Caco-2 (cell line): Measurements from ENCODE around the gene ACTC1. TPM values are rescaled to one million over a fixed set of nuclear protein-coding genes. Genes with fewer than 3 reads are reported as not detected.

Source experiments
- BruUV-seq: library from RNA; stranded (reverse); fragments of 400-500 nt; replicated peaks from 2 replicates; lab custom pipeline; 2021; lab: Mats Ljungman, UMichigan
- CTCF ChIA-PET: fragments of 300-600 bp; sonication (Branson Sonifier 250); formaldehyde crosslinking; loops from one replicate; lab custom pipeline; 2022; ENCODE audit warnings: antibody characterized with exemption; lab: Charles Lee
- POLR2A ChIA-PET: fragments of 300-600 bp; sonication (Branson Sonifier 250); formaldehyde crosslinking; loops from one replicate; lab custom pipeline; 2022; ENCODE audit warnings: antibody characterized with exemption; lab: Charles Lee
- DNase-seq, 2 experiments: peaks; one replicate each; pipeline versions ENCODE4 v3.0.0 to v3.0.0-alpha.2; 2020 to 2022
- H3K27me3 ChIP-seq: replicated peaks from 2 replicates; pipeline ENCODE4 v1.6.0; 2011; ENCODE audit warnings: low read length; ENCODE audit not compliant: control insufficient read depth, insufficient read depth
- H3K36me3 ChIP-seq: 2 replicates; pipeline ENCODE4 v1.5.1; 2011; ENCODE audit warnings: low read length; ENCODE audit not compliant: control insufficient read depth, insufficient read depth
- H3K4me1 ChIP-seq: fragments of 250-450 bp; sonication (Bioruptor Pico); 2 replicates; pipeline ENCODE4 v1.5.1; 2020; ENCODE audit warnings: mild to moderate bottlenecking
- H3K4me3 ChIP-seq: 2 replicates; pipeline ENCODE4 v1.5.1; 2011; ENCODE audit warnings: low read depth, mild to moderate bottlenecking, control low read depth, low read length
- H3K9me3 ChIP-seq: fragments of 250-450 bp; sonication (Bioruptor Pico); 2 replicates; pipeline ENCODE4 v1.5.1; 2020; ENCODE audit warnings: mild to moderate bottlenecking, moderate library complexity
- H3K27ac Mint-ChIP-seq: one replicate; pipeline ENCODE4 v1.8.0; 2022; ENCODE audit warnings: mixed read lengths; ENCODE audit not compliant: unreplicated experiment
- H3K27me3 Mint-ChIP-seq: one replicate; pipeline ENCODE4 v1.8.0; 2022; ENCODE audit warnings: mixed read lengths; ENCODE audit not compliant: insufficient read depth, unreplicated experiment
- H3K36me3 Mint-ChIP-seq: one replicate; pipeline ENCODE4 v1.8.0; 2022; ENCODE audit warnings: mild to moderate bottlenecking, mixed read lengths; ENCODE audit not compliant: insufficient read depth, unreplicated experiment
- H3K4me1 Mint-ChIP-seq: one replicate; pipeline ENCODE4 v1.8.0; 2022; ENCODE audit warnings: low read depth, mixed read lengths; ENCODE audit not compliant: unreplicated experiment
- H3K4me3 Mint-ChIP-seq: one replicate; pipeline ENCODE4 v1.8.0; 2022; ENCODE audit warnings: mild to moderate bottlenecking, moderate library complexity, mixed read lengths; ENCODE audit not compliant: unreplicated experiment
- H3K9me3 Mint-ChIP-seq: one replicate; pipeline ENCODE4 v1.8.0; 2022; ENCODE audit warnings: mixed read lengths; ENCODE audit not compliant: unreplicated experiment
- CTCF ChIP-seq, 2 experiments: fragments of 200-600 bp in 1 of 2; IDR thresholded peaks; 1 replicate in 1 of 2; 2 replicates in 1 of 2; pipeline versions ENCODE4 v1.5.1 to v1.8.0; 2011 to 2022; ENCODE audit warnings: antibody characterized with exemption in 1 of 2, control low read depth in 1 of 2, inconsistent platforms in 1 of 2, low read depth in 1 of 2, low read length in 1 of 2, mild to moderate bottlenecking in 1 of 2, moderate library complexity in 1 of 2; ENCODE audit not compliant: insufficient read depth in 1 of 2, severe bottlenecking in 1 of 2, unreplicated experiment in 1 of 2
- intact Hi-C: fragments of 100-400 bp; cut with micrococcal nuclease; formaldehyde crosslinking; loops from one replicate; pipeline ENCODE4 v1.10.0; 2022; ENCODE audit not compliant: unreplicated experiment
- total RNA-seq: library from RNA; stranded (reverse); gene quantifications from 2 replicates; pipeline ENCODE4 v1.2.3, GENCODE V29; 2022

Gene ACTC1
- total RNA-seq, 1 experiment from 2014 or later: not detected

GRCh38 chr15:34782901-34783300 is 12.4 kb downstream of the ACTC1 start:
- no peaks in the 10 kb centered on the region for H3K36me3 Mint-ChIP-seq
- CTCF ChIA-PET: no interaction called here
- intact Hi-C loops: no loop called here

GRCh38 chr15:34780725-34781124 is 14.6 kb downstream of the ACTC1 start:
- Mint-ChIP-seq H3K4me3 (no peak overlapping the region), H3K27me3 (peaks cover 8% of the 10 kb centered on the region), H3K4me1 (no peaks in the 10 kb centered on the region), H3K27ac (no peak overlapping the region), H3K9me3 (no peaks in the 10 kb centered on the region), H3K36me3 (no peaks in the 10 kb centered on the region)
- Histone ChIP-seq H3K36me3 (no peaks in the 10 kb centered on the region), H3K27me3 (no peaks in the 10 kb centered on the region; the same call in 1 of the 2 replicates), H3K9me3 (no peaks in the 10 kb centered on the region), H3K4me1 (no peaks in the 10 kb centered on the region), H3K4me3 (no peak overlapping the region)
- ChIA-PET CTCF (no interaction called here), POLR2A (no interaction called here)
- no peak for DNase-seq
- intact Hi-C loops: no loop called here
- no peak for TF ChIP-seq CTCF (IDR thresholded peaks at IDR 0.05; ENCODE audit: insufficient read depth in 1 of 2, low read depth in 1 of 2, low read length in 1 of 2, severe bottlenecking in 1 of 2, unreplicated experiment in 1 of 2)
- no TSS peak for BruUV-seq

More at GRCh38 chr15:34782901-34783300, 12.4 kb downstream of the ACTC1 start:
- TF ChIP-seq CTCF (IDR thresholded peaks at IDR 0.05; ENCODE audit: insufficient read depth in 1 of 2, low read depth in 1 of 2, low read length in 1 of 2, severe bottlenecking in 1 of 2, unreplicated experiment in 1 of 2): no peak
- Mint-ChIP-seq H3K9me3 (no peaks in the 10 kb centered on the region), H3K4me1 (no peaks in the 10 kb centered on the region), H3K27ac (no peak overlapping the region), H3K27me3 (peaks cover 8% of the 10 kb centered on the region), H3K4me3 (no peak overlapping the region)
- no TSS peak for BruUV-seq
- H3K36me3 ChIP-seq: no peaks in the 10 kb centered on the region
- DNase-seq: no peak
- H3K27me3 ChIP-seq: no peaks in the 10 kb centered on the region; the same call in none of the 2 replicates
- H3K9me3 ChIP-seq: no peaks in the 10 kb centered on the region
- no peaks in the 10 kb centered on the region for H3K4me1 ChIP-seq
- POLR2A ChIA-PET: no interaction called here
- H3K4me3 ChIP-seq: no peak overlapping the region

GRCh38 chr15:34776606-34777105 is 18.7 kb downstream of the ACTC1 start:
- no peak overlapping the region for H3K4me3 Mint-ChIP-seq
- no peaks in the 10 kb centered on the region for H3K9me3 ChIP-seq
- TF ChIP-seq CTCF (IDR thresholded peaks at IDR 0.05; ENCODE audit: insufficient read depth in 1 of 2, low read depth in 1 of 2, low read length in 1 of 2, severe bottlenecking in 1 of 2, unreplicated experiment in 1 of 2): no peak
- no peaks in the 10 kb centered on the region for H3K36me3 Mint-ChIP-seq
- POLR2A ChIA-PET: no interaction called here
- H3K27me3 ChIP-seq: no peaks in the 10 kb centered on the region
- no peaks in the 10 kb centered on the region for H3K9me3 Mint-ChIP-seq
- no peaks in the 10 kb centered on the region for H3K36me3 ChIP-seq
- H3K27ac Mint-ChIP-seq: no peak overlapping the region
- no peaks in the 10 kb centered on the region for H3K4me1 ChIP-seq
- intact Hi-C loops: no loop called here
- peaks cover 6% of the 10 kb centered on the region for H3K27me3 Mint-ChIP-seq
- CTCF ChIA-PET: no interaction called here
- no peak overlapping the region for H3K4me3 ChIP-seq
- DNase-seq: no peak
- H3K4me1 Mint-ChIP-seq: no peaks in the 10 kb centered on the region
- BruUV-seq: no TSS peak
